NT2/D1 (cell line): Measurements from ENCODE around the gene CD300C.

Source experiments
- SUZ12 ChIP-seq: IDR thresholded peaks from 2 replicates; pipeline ENCODE4 v1.6.1; 2011; ENCODE audit not compliant: insufficient read length, insufficient read depth; ENCODE audit errors: extremely low read depth
- ZNF274 ChIP-seq: IDR thresholded peaks from 2 replicates; pipeline ENCODE4 v1.6.1; 2011; ENCODE audit warnings: mild to moderate bottlenecking, low read depth, low read length

DNA sequence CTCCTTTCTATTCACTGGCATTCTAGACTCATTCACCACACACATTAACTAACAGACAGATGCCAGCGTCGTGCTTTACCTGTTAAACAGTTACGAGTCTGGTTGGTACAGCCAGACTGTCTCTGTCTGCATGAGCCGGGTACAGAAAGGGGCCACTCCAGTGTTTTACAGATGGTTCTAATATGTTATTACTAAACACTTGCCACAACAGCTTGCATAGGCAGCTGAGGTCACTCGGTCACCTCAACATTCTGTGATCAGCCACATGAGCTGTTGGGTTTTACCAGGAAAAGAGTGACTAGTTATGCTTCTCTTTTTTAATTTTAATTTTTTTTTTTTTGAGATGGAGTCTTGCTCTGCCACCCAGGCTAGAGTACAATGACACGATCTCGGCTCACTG is 54.3 kb downstream of the CD300C start:
- TF ChIP-seq ZNF274 (no peak), SUZ12 (no peak)
